ENCODE data around the gene GAPVD1.

GAPVD1 gene

GRCh38 chr9:125404733-125405132 is 143.1 kb downstream of the GAPVD1 start:
- H3K4me2 ChIP-seq (ENCODE audit: low read length), result no peak overlapping the region
- H4K20me1 ChIP-seq (ENCODE audit: insufficient read depth, low read length), result no peaks in the 10 kb centered on the region
- H3K9me3 ChIP-seq (ENCODE audit: insufficient read depth, low read length), result no peaks in the 10 kb centered on the region
- H3K27me3 ChIP-seq (ENCODE audit: low read depth, low read length), result no peaks in the 10 kb centered on the region
- peaks cover 10% of the 10 kb centered on the region for H3K4me1 ChIP-seq (ENCODE audit: low read length)
- H3K36me3 ChIP-seq (replicated peaks; ENCODE audit: low read depth, low read length), result no peaks in the 10 kb centered on the region
- no peak overlapping the region for H3K9ac ChIP-seq (ENCODE audit: low read length)
- no peak overlapping the region for H2AFZ ChIP-seq (ENCODE audit: low read depth, low read length)
- H3K4me3 ChIP-seq (ENCODE audit: low read length), result no peak overlapping the region
- no peaks in the 10 kb centered on the region for H3K79me2 ChIP-seq (ENCODE audit: low read length)
- TF ChIP-seq EZH2phosphoT487 (IDR thresholded peaks at IDR 0.05; ENCODE audit: low read depth) (no peak), CTCF (IDR thresholded peaks at IDR 0.05; ENCODE audit: low read depth, low read length) (no peak)
- no peak overlapping the region for H3K27ac ChIP-seq (ENCODE audit: low read length)

- TF ChIP-seq CTCF (IDR thresholded peaks at IDR 0.05; ENCODE audit: low read depth, low read length), result no peak
- TF ChIP-seq EZH2phosphoT487 (IDR thresholded peaks at IDR 0.05; ENCODE audit: low read depth), result no peak
- no peaks in the 10 kb centered on the region for H3K36me3 ChIP-seq (replicated peaks; ENCODE audit: low read depth, low read length)
- peaks cover 8% of the 10 kb centered on the region; the same call in 1 of the 2 replicates for H3K79me2 ChIP-seq (ENCODE audit: low read length)
- H3K4me1 ChIP-seq (ENCODE audit: low read length), result peaks cover 17% of the 10 kb centered on the region
- no peak overlapping the region for H2AFZ ChIP-seq (ENCODE audit: low read depth, low read length)
- no peak overlapping the region for H3K27ac ChIP-seq (ENCODE audit: low read length)
- no peak overlapping the region for H3K4me3 ChIP-seq (ENCODE audit: low read length)
- no peaks in the 10 kb centered on the region for H3K9me3 ChIP-seq (ENCODE audit: insufficient read depth, low read length)
- no peak overlapping the region for H3K9ac ChIP-seq (ENCODE audit: low read length)
- no peak overlapping the region for H3K4me2 ChIP-seq (ENCODE audit: low read length)
- no peaks in the 10 kb centered on the region for H3K27me3 ChIP-seq (ENCODE audit: low read depth, low read length)
- H4K20me1 ChIP-seq (ENCODE audit: insufficient read depth, low read length), result no peaks in the 10 kb centered on the region
Measured at GRCh38 chr9:125405938-125406809, 144.5 kb downstream of the GAPVD1 start.

- Histone ChIP-seq H3K27ac (ENCODE audit: low read length) (no peak overlapping the region), H3K4me2 (ENCODE audit: low read length) (no peak overlapping the region), H4K20me1 (ENCODE audit: insufficient read depth, low read length) (no peaks in the 10 kb centered on the region), H3K36me3 (replicated peaks; ENCODE audit: low read depth, low read length) (no peaks in the 10 kb centered on the region), H3K4me1 (ENCODE audit: low read length) (peaks cover 20% of the 10 kb centered on the region), H3K4me3 (ENCODE audit: low read length) (no peak overlapping the region), H3K27me3 (ENCODE audit: low read depth, low read length) (no peaks in the 10 kb centered on the region), H3K9me3 (ENCODE audit: insufficient read depth, low read length) (no peaks in the 10 kb centered on the region), H3K79me2 (ENCODE audit: low read length) (peaks cover 9% of the 10 kb centered on the region; the same call in 1 of the 2 replicates), H3K9ac (ENCODE audit: low read length) (no peak overlapping the region), H2AFZ (ENCODE audit: low read depth, low read length) (no peak overlapping the region)
- TF ChIP-seq CTCF (IDR thresholded peaks at IDR 0.05; ENCODE audit: low read depth, low read length) (no peak), EZH2phosphoT487 (IDR thresholded peaks at IDR 0.05; ENCODE audit: low read depth) (no peak)
Measured at GRCh38 chr9:125406810-125407087, 145.1 kb downstream of the GAPVD1 start.

DNA sequence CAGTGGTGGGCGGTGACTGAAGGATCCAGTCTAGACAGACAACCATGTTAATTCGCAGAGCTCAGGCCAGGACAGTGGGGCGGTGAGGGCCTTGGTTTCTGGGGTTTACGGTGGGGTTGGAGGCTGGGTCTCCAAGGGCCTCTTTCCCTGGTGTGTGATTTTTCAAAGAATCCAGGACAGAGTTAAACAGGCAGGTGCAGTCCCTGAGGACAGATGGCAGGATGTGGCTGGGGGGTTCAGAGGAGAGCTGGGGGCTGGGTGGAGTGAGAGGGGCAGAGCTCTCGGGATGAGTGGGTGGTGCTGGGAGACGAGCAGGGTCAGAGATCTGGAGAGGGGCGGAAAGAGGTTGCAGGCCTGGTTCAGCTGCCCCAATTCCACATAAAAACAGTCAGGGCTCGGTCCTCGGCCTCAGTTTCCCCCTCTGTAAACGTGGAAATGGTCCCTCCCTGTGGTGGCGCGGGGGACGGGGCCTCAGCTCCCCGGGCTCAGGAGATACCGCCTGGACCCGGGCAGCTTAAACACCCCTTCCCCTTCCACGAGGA is 145.9 kb downstream of the GAPVD1 start:
- H4K20me1 ChIP-seq (ENCODE audit: insufficient read depth, low read length), result no peaks in the 10 kb centered on the region
- H3K36me3 ChIP-seq (replicated peaks; ENCODE audit: low read depth, low read length), result no peaks in the 10 kb centered on the region
- peak overlapping the region; percentile 62 for H3K9ac ChIP-seq (ENCODE audit: low read length)
- peak overlapping the region; percentile 96 for H3K4me3 ChIP-seq (ENCODE audit: low read length)
- peaks cover 9% of the 10 kb centered on the region; the same call in 1 of the 2 replicates for H3K79me2 ChIP-seq (ENCODE audit: low read length)
- peak overlapping the region; percentile 88 for H3K4me2 ChIP-seq (ENCODE audit: low read length)
- no peaks in the 10 kb centered on the region for H3K9me3 ChIP-seq (ENCODE audit: insufficient read depth, low read length)
- no peak for TF ChIP-seq EZH2phosphoT487 (IDR thresholded peaks at IDR 0.05; ENCODE audit: low read depth)
- TF ChIP-seq CTCF (IDR thresholded peaks at IDR 0.05; ENCODE audit: low read depth, low read length), result no peak
- H3K27me3 ChIP-seq (ENCODE audit: low read depth, low read length), result no peaks in the 10 kb centered on the region
- H3K27ac ChIP-seq (ENCODE audit: low read length), result no peak overlapping the region
- H2AFZ ChIP-seq (ENCODE audit: low read depth, low read length), result peak overlapping the region; percentile 93
- peaks cover 20% of the 10 kb centered on the region for H3K4me1 ChIP-seq (ENCODE audit: low read length)
